ENCODE data around the gene MEOX2. TPM values are rescaled to one million over a fixed set of nuclear protein-coding genes. Genes with fewer than 3 reads are reported as not detected.

MEOX2 gene
- total and polyA plus RNA-seq, 2 of the 8 experiments (the other 6 are each of a cell fraction or from before 2014, with no cell fraction given), result 0.05 to 0.19 TPM

DNA sequence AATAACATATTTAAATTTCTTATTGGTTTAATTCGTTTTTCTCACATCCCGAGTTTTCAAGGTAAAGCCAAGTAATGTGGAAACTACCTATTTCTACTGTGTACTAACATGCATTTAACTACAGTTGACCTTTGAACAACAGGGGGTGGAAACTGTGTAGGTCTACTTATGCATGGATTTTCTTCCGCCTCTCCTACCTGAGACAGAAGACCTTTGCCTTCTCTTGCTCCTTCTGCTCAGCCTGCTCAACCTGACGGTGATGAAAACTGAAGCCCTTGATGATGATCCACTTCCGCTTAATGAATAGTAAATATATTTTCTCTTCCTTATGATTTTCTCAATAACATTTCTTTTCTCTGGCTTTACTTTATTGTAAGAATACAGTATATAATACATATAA, 18.5 kb downstream of the MEOX2 start (continued):
- TF ChIP-seq, protein P1, sequence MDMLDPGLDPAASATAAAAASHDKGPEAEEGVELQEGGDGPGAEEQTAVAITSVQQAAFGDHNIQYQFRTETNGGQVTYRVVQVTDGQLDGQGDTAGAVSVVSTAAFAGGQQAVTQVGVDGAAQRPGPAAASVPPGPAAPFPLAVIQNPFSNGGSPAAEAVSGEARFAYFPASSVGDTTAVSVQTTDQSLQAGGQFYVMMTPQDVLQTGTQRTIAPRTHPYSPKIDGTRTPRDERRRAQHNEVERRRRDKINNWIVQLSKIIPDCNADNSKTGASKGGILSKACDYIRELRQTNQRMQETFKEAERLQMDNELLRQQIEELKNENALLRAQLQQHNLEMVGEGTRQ (IDR thresholded peaks at IDR 0.05; ENCODE audit: low read length), result no peak

Measured in H1 (cell line).